Peyer's patch (tissue), 4 donors: ENCODE results near the gene CS. TPM values are rescaled to one million over a fixed set of nuclear protein-coding genes. Genes with fewer than 3 reads are reported as not detected.

Experiments
- DNase-seq, 3 donors: peaks; one replicate each; pipeline ENCODE4 v3.0.0-alpha.2; 2017 to 2019
- H3K27ac ChIP-seq, 4 donors: fragments of 200-600 bp; sonication (generic); one replicate each; pipeline ENCODE4 v1.5.1; 2016 to 2019
- H3K27me3 ChIP-seq, 2 donors: fragments of 200-600 bp; sonication (generic); one replicate each; pipeline ENCODE4 v1.5.1; 2019
- H3K36me3 ChIP-seq, 3 donors: fragments of 200-600 bp; sonication (generic); one replicate each; pipeline ENCODE4 v1.5.1; 2016 to 2019
- H3K4me1 ChIP-seq, 4 donors: fragments of 200-600 bp; sonication (generic); one replicate each; pipeline ENCODE4 v1.5.1; 2016 to 2019
- H3K4me3 ChIP-seq, 4 donors: fragments of 200-600 bp; sonication (generic); 1 replicate in 3 of 4; 2 replicates in 1 of 4; pipeline ENCODE4 v1.5.1; 2016 to 2019; ENCODE audit warnings: mild to moderate bottlenecking in 1 of 4
- H3K9me3 ChIP-seq, 4 donors: fragments of 200-600 bp; sonication (generic); one replicate each; pipeline ENCODE4 v1.5.1; 2016 to 2019; ENCODE audit warnings: mild to moderate bottlenecking in 1 of 4
- POLR2A ChIP-seq, 2 donors: fragments of 450-650 bp; IDR thresholded peaks; one replicate each; pipeline ENCODE4 v1.5.1; 2017; ENCODE audit warnings: antibody characterized with exemption in 2 of 2, mild to moderate bottlenecking in 2 of 2, moderate library complexity in 2 of 2
- total RNA-seq, 4 donors: library from RNA; depleted of rRNA; stranded (reverse); fragments of >200 nt; gene quantifications; one replicate each; pipeline ENCODE4 v1.1.0, GENCODE V29; 2016
- TF ChIP-seq, protein P1 (sequence below), 6 experiments: fragments of 450-650 bp in 4 of 6; fragments of 200-600 bp in 2 of 6; sonication (generic) in 1 of 6; IDR thresholded peaks; one replicate each; pipeline ENCODE4 v1.5.1; 2017 to 2019; ENCODE audit warnings: antibody characterized with exemption in 6 of 6, mild to moderate bottlenecking in 3 of 6, moderate library complexity in 1 of 6

CS gene
- total RNA-seq, 4 donors from 2014 or later, result 184 to 228 (median 203) TPM

- H3K4me1 ChIP-seq, result peaks cover 0 to 20% (median 6%) of the 10 kb centered on the region in 4 donors
- H3K27me3 ChIP-seq, result no peaks in the 10 kb centered on the region
- TF ChIP-seq, protein P1, sequence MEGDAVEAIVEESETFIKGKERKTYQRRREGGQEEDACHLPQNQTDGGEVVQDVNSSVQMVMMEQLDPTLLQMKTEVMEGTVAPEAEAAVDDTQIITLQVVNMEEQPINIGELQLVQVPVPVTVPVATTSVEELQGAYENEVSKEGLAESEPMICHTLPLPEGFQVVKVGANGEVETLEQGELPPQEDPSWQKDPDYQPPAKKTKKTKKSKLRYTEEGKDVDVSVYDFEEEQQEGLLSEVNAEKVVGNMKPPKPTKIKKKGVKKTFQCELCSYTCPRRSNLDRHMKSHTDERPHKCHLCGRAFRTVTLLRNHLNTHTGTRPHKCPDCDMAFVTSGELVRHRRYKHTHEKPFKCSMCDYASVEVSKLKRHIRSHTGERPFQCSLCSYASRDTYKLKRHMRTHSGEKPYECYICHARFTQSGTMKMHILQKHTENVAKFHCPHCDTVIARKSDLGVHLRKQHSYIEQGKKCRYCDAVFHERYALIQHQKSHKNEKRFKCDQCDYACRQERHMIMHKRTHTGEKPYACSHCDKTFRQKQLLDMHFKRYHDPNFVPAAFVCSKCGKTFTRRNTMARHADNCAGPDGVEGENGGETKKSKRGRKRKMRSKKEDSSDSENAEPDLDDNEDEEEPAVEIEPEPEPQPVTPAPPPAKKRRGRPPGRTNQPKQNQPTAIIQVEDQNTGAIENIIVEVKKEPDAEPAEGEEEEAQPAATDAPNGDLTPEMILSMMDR (IDR thresholded peaks at IDR 0.05), result no peak
- no peak for TF ChIP-seq POLR2A (IDR thresholded peaks at IDR 0.05)
- H3K4me3 ChIP-seq, result no peak overlapping the region
- H3K36me3 ChIP-seq, result peaks cover 0 to 37% (median 0%) of the 10 kb centered on the region in 3 donors
- H3K9me3 ChIP-seq, result no peaks in the 10 kb centered on the region
- no peak for DNase-seq
- no peak overlapping the region for H3K27ac ChIP-seq
Observed at GRCh38 chr12:56304276-56304675, 4.1 kb upstream of the CS start.

- H3K36me3 ChIP-seq, result peaks cover 0 to 26% (median 0%) of the 10 kb centered on the region in 3 donors
- H3K4me1 ChIP-seq, result peaks cover 0 to 48% (median 15%) of the 10 kb centered on the region in 4 donors
- no peak for DNase-seq
- TF ChIP-seq, protein P1 (IDR thresholded peaks at IDR 0.05), result no peak
- no peak for TF ChIP-seq POLR2A (IDR thresholded peaks at IDR 0.05)
- peak overlapping the region; percentile 89 to 98 (median 92) for H3K27ac ChIP-seq
- no peaks in the 10 kb centered on the region for H3K27me3 ChIP-seq
- peak overlapping the region; percentile 67 to 93 (median 78) for H3K4me3 ChIP-seq
- H3K9me3 ChIP-seq, result no peaks in the 10 kb centered on the region
Observed at GRCh38 chr12:56300644-56301464, 724 bp upstream of the CS start.

GRCh38 chr12:56299308-56299852, 750 bp downstream of the CS start:
- Histone ChIP-seq H3K27me3 (no peaks in the 10 kb centered on the region), H3K4me3 (peak overlapping the region; percentile 67 to 93 (median 78)), H3K4me1 (peaks cover 0 to 49% (median 15%) of the 10 kb centered on the region in 4 donors), H3K9me3 (no peaks in the 10 kb centered on the region), H3K36me3 (peaks cover 0 to 21% (median 0%) of the 10 kb centered on the region in 3 donors), H3K27ac (peak overlapping the region; percentile 89 to 98 (median 92))
- TF ChIP-seq, protein P1 (IDR thresholded peaks at IDR 0.05), result no peak
- peak; percentile 31 to 44 for TF ChIP-seq POLR2A (IDR thresholded peaks at IDR 0.05)
- peak in 1 of 3 donors; percentile 56 for DNase-seq

DNA sequence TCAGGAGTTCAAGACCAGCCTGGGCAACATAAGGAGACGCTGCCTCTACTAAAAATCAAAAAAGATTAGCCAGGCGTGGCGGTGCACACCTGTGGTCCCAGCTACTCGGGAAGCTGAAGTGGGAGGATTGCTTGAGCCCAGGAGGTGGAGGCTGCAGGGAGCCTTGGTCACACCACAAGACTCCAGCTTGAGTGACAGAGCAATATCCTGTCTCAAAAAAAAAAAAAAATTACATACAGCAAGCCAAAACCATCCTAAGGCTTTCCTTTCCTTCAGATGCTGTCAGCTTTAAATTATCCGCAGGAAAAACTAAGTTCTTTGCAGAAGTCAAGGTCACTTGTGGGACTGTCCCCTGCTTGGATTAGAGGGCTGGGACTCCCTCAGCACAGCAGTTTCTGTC, 1.3 kb downstream of the CS start:
- DNase-seq, result no peak
- H3K4me3 ChIP-seq, result peak overlapping the region; percentile 67 to 93 (median 78)
- peaks cover 0 to 51% (median 15%) of the 10 kb centered on the region in 4 donors for H3K4me1 ChIP-seq

GRCh38 chr12:56297400-56297799, 2.7 kb downstream of the CS start:
- peaks cover 3 to 58% (median 15%) of the 10 kb centered on the region in 4 donors for H3K4me1 ChIP-seq

More for the DNA sequence above, 1.3 kb downstream of the CS start:
- Histone ChIP-seq H3K27ac (peak overlapping the region; percentile 89 to 98 (median 92)), H3K9me3 (no peaks in the 10 kb centered on the region), H3K27me3 (no peaks in the 10 kb centered on the region), H3K36me3 (peaks cover 0 to 24% (median 0%) of the 10 kb centered on the region in 3 donors)
- TF ChIP-seq, protein P1 (IDR thresholded peaks at IDR 0.05), result no peak
- TF ChIP-seq POLR2A (IDR thresholded peaks at IDR 0.05), result no peak

More at GRCh38 chr12:56297400-56297799, 2.7 kb downstream of the CS start:
- H3K27ac ChIP-seq, result no peak overlapping the region
- no peak for TF ChIP-seq POLR2A (IDR thresholded peaks at IDR 0.05)
- TF ChIP-seq, protein P1 (IDR thresholded peaks at IDR 0.05), result no peak
- no peak for DNase-seq
- H3K4me3 ChIP-seq, result no peak overlapping the region
- no peaks in the 10 kb centered on the region for H3K9me3 ChIP-seq
- no peaks in the 10 kb centered on the region for H3K27me3 ChIP-seq
- peaks cover 0 to 27% (median 0%) of the 10 kb centered on the region in 3 donors for H3K36me3 ChIP-seq
